ENCODE results near the gene ACTR8. TPM values are rescaled to one million over a fixed set of nuclear protein-coding genes. Genes with fewer than 3 reads are reported as not detected.
A peak's percentile ranks its signal among the peaks of the same experiment; 100 is the strongest.

The ACTR8 gene
- total and polyA plus RNA-seq, 2 of the 13 experiments (the other 11 are each of a cell fraction or from before 2014, with no cell fraction given) = 15.5 to 29.0 TPM

GRCh38 chr3:53844262-53845102 lies 37.5 kb downstream of the ACTR8 start (continued):
- TF ChIP-seq NFAT5 (CRISPR knock-in tag; IDR thresholded peaks at IDR 0.05) (no peak), ZSCAN20 (CRISPR knock-in tag; IDR thresholded peaks at IDR 0.05; ENCODE audit: borderline replicate concordance) (no peak), HNF4A (CRISPR knock-in tag; IDR thresholded peaks at IDR 0.05) (peak; percentile 96), ZNF629 (CRISPR knock-in tag; conservative IDR thresholded peaks at IDR 0.05) (no peak), ZBTB40 (IDR thresholded peaks at IDR 0.05) (no peak), ZBTB40 (CRISPR knock-in tag; IDR thresholded peaks at IDR 0.05) (no peak), GATA4 (IDR thresholded peaks at IDR 0.05; ENCODE audit: borderline replicate concordance, low read depth) (no peak), ELF1 (CRISPR knock-in tag; IDR thresholded peaks at IDR 0.05) (no peak), PBX2 (CRISPR knock-in tag; IDR thresholded peaks at IDR 0.05) (no peak), MAZ (IDR thresholded peaks at IDR 0.05; ENCODE audit: borderline replicate concordance, low read depth, low read length) (no peak), MAZ (CRISPR knock-in tag; IDR thresholded peaks at IDR 0.05; ENCODE audit: low read depth) (no peak), MEIS2 (CRISPR knock-in tag; IDR thresholded peaks at IDR 0.05) (no peak), MTA1 (CRISPR knock-in tag; IDR thresholded peaks at IDR 0.05; ENCODE audit: borderline replicate concordance) (no peak; the same call in 1 of the 2 replicates), ZBTB7B (CRISPR knock-in tag; IDR thresholded peaks at IDR 0.05) (no peak)

Measured in HepG2 (cell line).